SHP77 treated with DMSO at 0.1 percent for 48 hours (cell line): ENCODE data around the gene SIL1.

Experiments
- DNase-seq: peaks from one replicate; lab custom pipeline; 2025; lab: John Stamatoyannopoulos, UW

Gene SIL1

GRCh38 chr5:138955013-138955660, 243.0 kb downstream of the SIL1 start:
- peak; percentile 100 for DNase-seq

GRCh38 chr5:138954257-138955012, 243.7 kb downstream of the SIL1 start:
- DNase-seq: no peak

- DNase-seq: peak; percentile 92
These were observed 244.5 kb downstream of the SIL1 start for GRCh38 chr5:138953387-138954256.

- DNase-seq: no peak
These were observed 245.2 kb downstream of the SIL1 start for GRCh38 chr5:138952962-138953361.

GRCh38 chr5:138951986-138952735, 246.0 kb downstream of the SIL1 start:
- peak; percentile 5 for DNase-seq

GRCh38 chr5:138951091-138951985, 246.8 kb downstream of the SIL1 start:
- DNase-seq: peak; percentile 9

- DNase-seq: peak; percentile 27
These were observed 247.6 kb downstream of the SIL1 start for GRCh38 chr5:138950421-138951031.

GRCh38 chr5:138949988-138950387, 248.2 kb downstream of the SIL1 start:
- DNase-seq: no peak

GRCh38 chr5:138949223-138949574, 249.0 kb downstream of the SIL1 start:
- no peak for DNase-seq

- DNase-seq: no peak
These were observed 249.5 kb downstream of the SIL1 start for GRCh38 chr5:138948471-138949222.

- DNase-seq: no peak
These were observed 250.4 kb downstream of the SIL1 start for GRCh38 chr5:138947780-138948179.

GRCh38 chr5:138946831-138947560, 251.2 kb downstream of the SIL1 start:
- no peak for DNase-seq

GRCh38 chr5:138946241-138946623, 251.9 kb downstream of the SIL1 start:
- DNase-seq: no peak

- no peak for DNase-seq
These were observed 252.5 kb downstream of the SIL1 start for GRCh38 chr5:138945421-138946240.

- DNase-seq: no peak
These were observed 253.4 kb downstream of the SIL1 start for GRCh38 chr5:138944527-138945322.

- DNase-seq: no peak
These were observed 254.5 kb downstream of the SIL1 start for GRCh38 chr5:138943599-138944173.

- no peak for DNase-seq
These were observed 255.3 kb downstream of the SIL1 start for GRCh38 chr5:138942861-138943260.
